HEK293 (cell line): ENCODE results near the gene KIF25.

Source experiments
- CTCF ChIA-PET: fragments of 350-600 bp; formaldehyde crosslinking; extraction: SDS; loops from one replicate; lab custom pipeline; 2021; ENCODE audit warnings: antibody characterized with exemption; lab: Yijun Ruan, JAX
- POLR2A ChIA-PET: fragments of 300-600 bp; formaldehyde crosslinking; extraction: SDS; loops from one replicate; lab custom pipeline; 2020; ENCODE audit warnings: antibody characterized with exemption, inconsistent platforms; lab: Yijun Ruan, JAX
- H3K27ac ChIP-seq: fragments of 200-500 bp; sonication (Bioruptor generic); 2 replicates; pipeline ENCODE4 v1.5.1; 2014; ENCODE audit warnings: low read depth, low read length, control low read depth, inconsistent platforms; ENCODE audit errors: extremely low read depth
- H3K36me3 ChIP-seq, 2 experiments: fragments of 200-500 bp in 1 of 2; sonication (Bioruptor generic) in 1 of 2; 1 replicate in 1 of 2; 2 replicates in 1 of 2; pipeline ENCODE4 v1.5.1; 2014 to 2017; ENCODE audit warnings: inconsistent platforms in 2 of 2, low read length in 2 of 2; ENCODE audit not compliant: control insufficient read depth in 2 of 2, insufficient read depth in 1 of 2
- H3K4me1 ChIP-seq: fragments of 200-500 bp; sonication (Bioruptor generic); 2 replicates; pipeline ENCODE4 v1.5.1; 2014; ENCODE audit warnings: mild to moderate bottlenecking, low read length, inconsistent platforms; ENCODE audit not compliant: control insufficient read depth, insufficient read depth
- H3K4me3 ChIP-seq: 2 replicates; pipeline ENCODE4 v1.5.1; 2011; ENCODE audit warnings: low read depth, mild to moderate bottlenecking, control low read depth, low read length, moderate library complexity
- H3K9me3 ChIP-seq: fragments of 200-500 bp; sonication (Bioruptor generic); 2 replicates; pipeline ENCODE4 v1.5.1; 2014; ENCODE audit warnings: low read depth, low read length, inconsistent platforms; ENCODE audit not compliant: control insufficient read depth, insufficient read depth
- BCL11A ChIP-seq: fragments of 450-650 bp; formaldehyde crosslinking; IDR thresholded peaks from 2 replicates; pipeline ENCODE4 v1.5.1; 2016; ENCODE audit warnings: low read depth, missing biosample characterization, missing genetic modification characterization
- IKZF3 ChIP-seq: fragments of 450-650 bp; IDR thresholded peaks from 2 replicates; pipeline ENCODE4 v1.5.0; 2018; ENCODE audit warnings: missing biosample characterization, mild to moderate bottlenecking, missing genetic modification characterization, moderate library complexity
- PRDM1 ChIP-seq: fragments of 450-650 bp; formaldehyde crosslinking; IDR thresholded peaks from 2 replicates; pipeline ENCODE4; 2016; ENCODE audit warnings: missing biosample characterization, missing genetic modification characterization
- ZBTB17 ChIP-seq: fragments of 450-650 bp; formaldehyde crosslinking; IDR thresholded peaks from 2 replicates; pipeline ENCODE4 v1.5.1; 2016; ENCODE audit warnings: missing biosample characterization, missing genetic modification characterization
- ZBTB48 ChIP-seq: fragments of 450-650 bp; formaldehyde crosslinking; IDR thresholded peaks from 2 replicates; pipeline ENCODE4 v1.5.1; 2016; ENCODE audit warnings: missing biosample characterization, missing genetic modification characterization
- ZFP69B ChIP-seq: fragments of 450-650 bp; formaldehyde crosslinking; IDR thresholded peaks from 2 replicates; pipeline ENCODE4 v1.5.1; 2016; ENCODE audit warnings: missing biosample characterization, missing genetic modification characterization
- ZNF10 ChIP-seq: fragments of 450-650 bp; formaldehyde crosslinking; IDR thresholded peaks from 2 replicates; pipeline ENCODE4 v1.5.1; 2017; ENCODE audit warnings: missing biosample characterization, missing genetic modification characterization
- ZNF2 ChIP-seq: fragments of 450-650 bp; formaldehyde crosslinking; IDR thresholded peaks from 2 replicates; pipeline ENCODE4 v1.5.1; 2016; ENCODE audit warnings: missing biosample characterization, missing genetic modification characterization
- ZNF324 ChIP-seq: fragments of 450-650 bp; formaldehyde crosslinking; IDR thresholded peaks from 2 replicates; pipeline ENCODE4 v1.5.1; 2016; ENCODE audit warnings: missing biosample characterization, missing genetic modification characterization
- ZNF341 ChIP-seq: fragments of 450-650 bp; formaldehyde crosslinking; IDR thresholded peaks from 2 replicates; pipeline ENCODE4; 2016; ENCODE audit warnings: low read depth, missing biosample characterization, missing genetic modification characterization
- ZNF362 ChIP-seq: fragments of 450-650 bp; formaldehyde crosslinking; IDR thresholded peaks from 2 replicates; pipeline ENCODE4 v1.5.1; 2016; ENCODE audit warnings: missing biosample characterization, missing genetic modification characterization
- ZNF600 ChIP-seq: fragments of 450-650 bp; formaldehyde crosslinking; IDR thresholded peaks from 2 replicates; pipeline ENCODE4 v1.5.1; 2016; ENCODE audit warnings: missing biosample characterization, missing genetic modification characterization
- ZNF610 ChIP-seq: fragments of 450-650 bp; formaldehyde crosslinking; IDR thresholded peaks from 2 replicates; pipeline ENCODE4 v1.5.1; 2016; ENCODE audit warnings: missing biosample characterization, missing genetic modification characterization, borderline replicate concordance
- ZNF621 ChIP-seq: fragments of 450-650 bp; formaldehyde crosslinking; IDR thresholded peaks from 2 replicates; pipeline ENCODE4 v1.5.1; 2017; ENCODE audit warnings: missing biosample characterization, missing genetic modification characterization
- ZNF747 ChIP-seq: fragments of 450-650 bp; formaldehyde crosslinking; IDR thresholded peaks from 2 replicates; pipeline ENCODE4 v1.5.1; 2016; ENCODE audit warnings: missing biosample characterization, missing genetic modification characterization
- ZNF777 ChIP-seq: fragments of 450-650 bp; formaldehyde crosslinking; IDR thresholded peaks from 2 replicates; pipeline ENCODE4 v1.5.1; 2017; ENCODE audit warnings: missing biosample characterization, missing genetic modification characterization, borderline replicate concordance
- ZNF791 ChIP-seq: fragments of 450-650 bp; formaldehyde crosslinking; IDR thresholded peaks from 2 replicates; pipeline ENCODE4 v1.5.1; 2016; ENCODE audit warnings: missing biosample characterization, missing genetic modification characterization
- TF ChIP-seq, protein P1 (sequence below): fragments of 450-650 bp; formaldehyde crosslinking; IDR thresholded peaks from 2 replicates; pipeline ENCODE4 v1.5.1; 2016; ENCODE audit warnings: missing biosample characterization, missing genetic modification characterization
- TF ChIP-seq, protein P2 (sequence below): sonication (generic); formaldehyde crosslinking; IDR thresholded peaks from 2 replicates; pipeline ENCODE4 v1.8.1; 2022; ENCODE audit warnings: mild to moderate bottlenecking, moderate library complexity, missing genetic modification reagents

The KIF25 gene

DNA sequence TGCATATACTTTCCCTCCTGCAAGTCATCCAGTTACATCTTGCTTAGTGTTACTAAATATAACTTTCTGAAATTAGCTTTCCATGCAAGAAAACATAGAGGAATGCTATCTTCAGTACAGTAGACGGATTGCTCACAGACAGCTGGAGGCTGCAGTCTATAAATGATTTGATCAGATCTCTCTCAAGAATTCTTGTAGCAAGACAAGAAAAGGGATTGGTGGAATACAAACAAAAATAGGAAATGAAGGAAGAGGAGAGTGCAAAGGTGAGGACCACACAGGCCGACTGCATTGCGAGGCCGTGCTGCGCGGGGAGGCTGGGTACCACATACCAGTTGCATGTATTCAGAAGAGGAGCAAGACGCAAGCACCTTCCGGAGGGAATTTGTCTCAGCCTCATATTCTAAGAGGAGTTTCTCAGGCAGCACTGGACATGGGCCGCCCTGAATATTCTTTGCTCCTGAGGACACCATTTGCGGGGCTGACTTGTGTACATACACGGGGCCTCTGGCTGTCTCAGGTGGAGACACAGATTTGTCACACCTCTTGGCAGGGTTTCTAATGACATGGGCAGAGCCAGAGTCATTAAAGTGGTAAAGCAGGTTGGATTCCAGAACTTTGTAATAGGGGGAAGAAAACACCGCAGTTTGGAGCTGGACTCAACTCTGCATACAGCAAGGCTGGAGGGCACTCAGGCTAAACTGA lies 22.7 kb upstream of the KIF25 start:
- no peaks in the 10 kb centered on the region for H3K4me1 ChIP-seq
- H3K36me3 ChIP-seq, result peaks cover 5 to 24% of the 10 kb centered on the region in 2 experiments; a peak in 2 of 3 replicates
- CTCF ChIA-PET, result interaction anchor here (0.6 to 1.8 kb wide), 3 partner anchors 11 to 578 kb away, joined by 3 to 4 read pairs (median 3); no protein-coding TSS in a partner anchor
- H3K9me3 ChIP-seq, result no peaks in the 10 kb centered on the region
- H3K4me3 ChIP-seq, result no peak overlapping the region
- TF ChIP-seq PRDM1 (tag by site-specific recombination) (no peak), ZNF777 (tag by site-specific recombination) (no peak), ZNF600 (no peak), ZNF747 (tag by site-specific recombination) (no peak), ZNF341 (no peak), IKZF3 (tag by site-specific recombination) (no peak), ZNF2 (tag by site-specific recombination) (no peak), ZBTB17 (tag by site-specific recombination) (no peak), ZNF362 (tag by site-specific recombination) (no peak), ZNF610 (tag by site-specific recombination) (no peak), ZNF791 (tag by site-specific recombination) (no peak), ZNF324 (tag by site-specific recombination) (no peak), ZBTB48 (tag by site-specific recombination) (no peak), ZNF10 (no peak), ZFP69B (tag by site-specific recombination) (no peak), ZNF621 (tag by site-specific recombination) (no peak)
- TF ChIP-seq, protein P1, sequence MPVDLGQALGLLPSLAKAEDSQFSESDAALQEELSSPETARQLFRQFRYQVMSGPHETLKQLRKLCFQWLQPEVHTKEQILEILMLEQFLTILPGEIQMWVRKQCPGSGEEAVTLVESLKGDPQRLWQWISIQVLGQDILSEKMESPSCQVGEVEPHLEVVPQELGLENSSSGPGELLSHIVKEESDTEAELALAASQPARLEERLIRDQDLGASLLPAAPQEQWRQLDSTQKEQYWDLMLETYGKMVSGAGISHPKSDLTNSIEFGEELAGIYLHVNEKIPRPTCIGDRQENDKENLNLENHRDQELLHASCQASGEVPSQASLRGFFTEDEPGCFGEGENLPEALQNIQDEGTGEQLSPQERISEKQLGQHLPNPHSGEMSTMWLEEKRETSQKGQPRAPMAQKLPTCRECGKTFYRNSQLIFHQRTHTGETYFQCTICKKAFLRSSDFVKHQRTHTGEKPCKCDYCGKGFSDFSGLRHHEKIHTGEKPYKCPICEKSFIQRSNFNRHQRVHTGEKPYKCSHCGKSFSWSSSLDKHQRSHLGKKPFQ, result no peak
- TF ChIP-seq, protein P2, sequence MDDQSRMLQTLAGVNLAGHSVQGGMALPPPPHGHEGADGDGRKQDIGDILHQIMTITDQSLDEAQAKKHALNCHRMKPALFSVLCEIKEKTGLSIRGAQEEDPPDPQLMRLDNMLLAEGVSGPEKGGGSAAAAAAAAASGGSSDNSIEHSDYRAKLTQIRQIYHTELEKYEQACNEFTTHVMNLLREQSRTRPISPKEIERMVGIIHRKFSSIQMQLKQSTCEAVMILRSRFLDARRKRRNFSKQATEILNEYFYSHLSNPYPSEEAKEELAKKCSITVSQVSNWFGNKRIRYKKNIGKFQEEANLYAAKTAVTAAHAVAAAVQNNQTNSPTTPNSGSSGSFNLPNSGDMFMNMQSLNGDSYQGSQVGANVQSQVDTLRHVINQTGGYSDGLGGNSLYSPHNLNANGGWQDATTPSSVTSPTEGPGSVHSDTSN (CRISPR knock-in tag), result no peak
- no peak overlapping the region for H3K27ac ChIP-seq
- POLR2A ChIA-PET, result interaction anchor here (1.3 kb wide), 1 partner anchor 61 kb away, joined by 3 read pairs; no protein-coding TSS in a partner anchor

- CTCF ChIA-PET, result interaction anchor here (0.6 to 1.8 kb wide), 2 partner anchors 11 to 577 kb away, joined by 3 to 4 read pairs; no protein-coding TSS in a partner anchor
- TF ChIP-seq ZNF600 (peak; percentile 47; the same call in 1 of the 2 replicates), BCL11A (no peak)
- peaks cover 3 to 17% of the 10 kb centered on the region in 2 experiments; a peak in 2 of 3 replicates for H3K36me3 ChIP-seq
Observed at GRCh38 chr6:167975458-167975857, 22.0 kb upstream of the KIF25 start.

More at GRCh38 chr6:167975458-167975857, 22.0 kb upstream of the KIF25 start:
- no peaks in the 10 kb centered on the region for H3K4me1 ChIP-seq
- H3K4me3 ChIP-seq, result no peak overlapping the region
- H3K27ac ChIP-seq, result no peak overlapping the region
- POLR2A ChIA-PET, result interaction anchor here (1.3 kb wide), 1 partner anchor 60 kb away, joined by 3 read pairs; no protein-coding TSS in a partner anchor
- no peaks in the 10 kb centered on the region for H3K9me3 ChIP-seq
